COR-L47 (cell line): Measurements from ENCODE around the gene DDX31.
"Not testable (repeated sequence)": the region's sequence is repeated elsewhere in the genome, so short reads cannot be mapped to it uniquely, and the experiment has no call there.

Experiments
- DNase-seq: peaks from one replicate; lab custom pipeline; 2025; lab: John Stamatoyannopoulos, UW

Gene DDX31

DNA sequence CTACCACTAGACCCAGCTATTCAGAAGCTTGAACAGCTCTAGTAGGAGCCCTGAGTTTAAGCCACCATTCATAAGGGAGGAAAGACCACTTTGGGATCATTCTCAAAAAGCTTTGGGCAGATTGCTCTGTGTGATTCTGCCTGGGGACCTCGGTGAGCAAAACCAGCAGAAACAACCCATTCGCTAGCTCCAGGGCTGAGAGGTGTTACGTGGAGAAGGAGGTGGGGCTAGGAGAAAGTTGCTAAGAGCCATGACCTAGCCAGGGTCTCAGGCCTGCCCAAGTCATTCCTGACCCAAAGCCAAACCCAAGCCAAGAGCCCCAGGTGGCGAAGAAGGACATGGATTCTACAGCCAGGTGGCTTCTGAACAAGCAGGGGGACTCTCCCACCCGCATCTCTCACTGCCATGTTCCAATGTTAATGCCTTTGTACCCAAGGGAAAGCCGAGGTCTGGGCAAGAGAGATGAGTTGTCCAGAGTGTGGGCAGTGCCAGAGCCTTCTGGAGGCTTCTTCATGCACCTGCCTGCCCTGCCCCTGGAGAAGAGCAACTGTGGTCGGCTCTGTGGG, 91.3 kb downstream of the DDX31 start:
- no peak for DNase-seq

- DNase-seq = no peak
Measured at GRCh38 chr9:132577119-132577518, 92.7 kb downstream of the DDX31 start.

GRCh38 chr9:132575811-132576210, 94.0 kb downstream of the DDX31 start:
- no peak for DNase-seq

GRCh38 chr9:132575005-132575609, 94.7 kb downstream of the DDX31 start:
- DNase-seq = peak; percentile 77

DNA sequence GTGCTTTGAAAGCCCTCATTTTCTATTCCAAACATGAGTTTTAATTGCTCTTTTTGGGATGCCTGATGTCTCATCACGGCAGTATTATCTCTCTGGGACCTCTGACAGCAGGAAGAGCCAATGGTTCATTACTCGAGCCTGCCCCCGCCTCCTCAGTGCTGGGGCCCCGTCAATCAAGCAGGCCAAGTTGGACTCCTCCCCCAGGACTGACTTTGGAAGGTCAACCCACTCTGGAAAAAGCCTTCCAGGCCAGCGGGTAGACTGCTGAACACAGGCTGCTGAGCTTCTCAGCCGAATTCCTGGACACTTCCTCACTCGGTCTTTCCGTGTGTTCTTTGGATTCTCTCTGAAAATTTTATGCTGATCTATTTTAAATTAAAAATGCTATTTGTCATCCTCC, 96.9 kb downstream of the DDX31 start:
- no peak for DNase-seq

GRCh38 chr9:132571806-132572600, 97.8 kb downstream of the DDX31 start:
- no peak for DNase-seq

DNA sequence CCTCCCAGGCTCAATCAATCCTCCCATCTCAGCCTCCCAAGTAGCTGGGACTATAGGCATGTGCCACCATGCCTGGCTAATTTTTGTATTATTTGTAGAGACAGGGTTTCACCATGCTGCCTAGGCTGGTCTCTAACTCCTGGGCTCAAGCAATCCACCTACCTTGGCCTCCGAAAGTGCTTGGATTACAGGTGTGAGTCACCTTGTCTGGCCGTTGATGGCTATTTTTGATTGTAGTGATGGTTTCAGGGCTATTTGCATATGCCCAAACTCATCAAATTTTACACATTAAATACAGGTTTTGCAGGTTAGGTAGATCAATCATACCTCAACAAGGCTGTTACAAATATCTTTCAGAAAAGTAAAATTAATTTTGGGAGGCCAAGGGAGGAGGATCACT, 101.0 kb downstream of the DDX31 start:
- DNase-seq = not testable (repeated sequence)

DNA sequence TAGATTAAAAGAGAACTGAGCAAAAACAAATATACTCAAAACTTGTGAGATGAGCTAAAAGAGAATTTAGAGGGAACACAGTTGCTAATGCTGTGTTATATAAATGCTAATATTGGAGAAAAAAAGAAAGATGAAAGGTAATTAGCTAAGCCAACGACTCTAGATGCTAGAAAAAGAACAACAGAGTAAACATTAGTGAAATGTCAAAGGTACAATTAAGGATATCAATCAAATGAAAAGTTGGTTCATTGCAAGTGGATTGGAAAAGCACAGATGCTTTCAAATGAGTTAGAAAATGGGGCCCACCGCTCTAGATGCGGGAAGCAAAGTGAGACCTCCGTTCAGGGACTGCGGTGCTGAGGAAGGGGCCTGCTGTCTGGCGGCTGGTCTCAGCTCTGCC, 105.3 kb downstream of the DDX31 start:
- no peak for DNase-seq

- no peak for DNase-seq
Measured at GRCh38 chr9:132562306-132562573, 107.5 kb downstream of the DDX31 start.

GRCh38 chr9:132560616-132561202, 109.1 kb downstream of the DDX31 start:
- no peak for DNase-seq

DNA sequence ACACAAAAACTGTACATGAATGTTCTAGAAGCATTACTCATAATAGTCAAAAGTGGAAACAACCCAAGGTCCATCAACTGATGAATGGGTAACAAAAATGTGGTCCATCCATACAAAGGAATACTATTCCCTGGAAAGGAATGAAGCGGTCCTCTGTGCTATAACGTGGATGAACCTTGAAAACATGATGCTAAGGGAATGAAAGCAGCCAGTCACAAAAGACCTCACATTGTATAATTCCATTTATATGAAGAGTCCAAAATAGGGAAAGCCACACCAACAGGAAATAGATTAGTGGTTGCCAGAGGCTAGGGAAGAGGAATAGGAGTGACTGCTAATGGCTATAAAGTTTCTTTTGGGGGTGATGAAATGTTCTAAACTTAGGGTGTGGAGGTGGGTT, 110.1 kb downstream of the DDX31 start:
- no peak for DNase-seq

- DNase-seq = no peak
Measured at GRCh38 chr9:132557159-132557558, 112.6 kb downstream of the DDX31 start.

DNA sequence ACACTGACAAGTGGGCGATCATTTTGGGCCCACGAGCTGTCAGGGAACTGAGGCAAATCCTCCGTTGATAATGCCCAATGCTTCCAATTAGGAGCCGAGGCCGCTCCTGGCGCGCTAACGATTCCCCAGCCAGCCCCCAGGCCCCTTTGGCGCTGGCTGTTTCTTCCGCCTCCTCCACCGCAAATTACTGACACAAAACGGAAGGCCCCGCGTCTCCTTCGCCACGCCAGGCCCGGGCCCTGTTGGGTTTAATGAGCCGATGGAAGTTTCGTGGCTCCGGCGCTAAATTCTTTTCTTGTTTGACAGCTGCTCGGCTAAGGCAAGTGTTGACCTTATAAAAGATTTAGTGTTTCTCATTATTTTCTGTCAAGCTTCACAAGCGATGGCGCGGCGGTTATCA, 113.1 kb downstream of the DDX31 start:
- DNase-seq = no peak

DNA sequence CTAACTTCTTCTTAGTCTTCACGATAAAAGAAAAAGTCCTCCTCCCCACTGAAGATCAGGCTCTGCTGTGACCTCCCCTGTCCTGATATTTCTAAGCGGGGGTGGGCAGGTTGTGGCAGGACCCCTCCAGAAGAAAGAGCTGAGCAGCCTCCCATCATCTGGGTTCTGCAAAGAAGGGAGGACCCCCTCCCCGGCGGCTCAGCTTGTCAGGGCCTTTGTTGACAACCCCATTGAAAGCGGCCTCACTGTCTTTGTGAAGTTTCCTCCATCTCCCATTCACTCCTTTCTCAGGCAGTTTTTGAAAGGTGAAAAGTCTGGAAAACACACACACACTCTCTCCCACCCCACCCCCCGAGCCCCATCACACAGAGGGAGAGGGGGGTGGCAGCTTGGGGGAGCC, 113.5 kb downstream of the DDX31 start:
- DNase-seq = no peak

DNA sequence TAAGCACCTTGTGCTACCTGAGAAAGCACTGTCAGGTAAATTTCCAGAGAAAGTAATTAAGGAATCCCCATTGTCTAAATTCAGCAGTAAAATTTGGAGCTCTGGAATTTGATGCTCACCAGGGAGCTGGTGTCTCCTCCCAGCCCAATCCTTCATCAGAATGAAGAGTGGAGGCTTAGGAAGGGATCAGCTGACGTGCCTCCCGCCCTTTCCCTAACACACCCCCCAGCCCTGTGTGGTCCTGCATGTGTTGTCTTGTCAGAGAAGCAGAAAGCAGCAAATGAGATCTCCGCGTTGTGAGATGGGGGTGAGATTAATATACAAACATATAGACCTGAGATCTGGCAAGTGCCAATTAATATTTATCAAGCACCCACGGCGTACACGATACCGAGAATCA, 114.3 kb downstream of the DDX31 start:
- no peak for DNase-seq

DNA sequence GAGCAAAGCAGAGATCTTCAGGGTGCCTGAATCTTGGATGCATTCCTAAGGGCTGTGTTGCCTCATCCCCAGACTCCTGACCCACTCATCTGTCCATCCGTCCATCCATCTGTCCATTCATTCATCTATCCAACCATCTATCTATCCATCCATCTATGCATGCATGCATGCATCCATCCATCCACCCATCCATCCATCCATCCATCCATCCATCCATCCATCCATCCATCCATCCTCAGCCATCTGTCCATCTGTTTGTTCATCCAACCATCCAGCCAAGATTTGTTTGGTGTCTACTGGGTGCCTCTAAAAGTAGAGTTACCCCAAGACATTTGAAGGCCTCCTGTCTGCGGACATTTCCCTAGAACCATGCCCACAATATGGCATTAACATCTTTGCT, 115.0 kb downstream of the DDX31 start:
- DNase-seq = no peak

- DNase-seq = no peak
Measured at GRCh38 chr9:132552041-132552440, 117.7 kb downstream of the DDX31 start.

DNA sequence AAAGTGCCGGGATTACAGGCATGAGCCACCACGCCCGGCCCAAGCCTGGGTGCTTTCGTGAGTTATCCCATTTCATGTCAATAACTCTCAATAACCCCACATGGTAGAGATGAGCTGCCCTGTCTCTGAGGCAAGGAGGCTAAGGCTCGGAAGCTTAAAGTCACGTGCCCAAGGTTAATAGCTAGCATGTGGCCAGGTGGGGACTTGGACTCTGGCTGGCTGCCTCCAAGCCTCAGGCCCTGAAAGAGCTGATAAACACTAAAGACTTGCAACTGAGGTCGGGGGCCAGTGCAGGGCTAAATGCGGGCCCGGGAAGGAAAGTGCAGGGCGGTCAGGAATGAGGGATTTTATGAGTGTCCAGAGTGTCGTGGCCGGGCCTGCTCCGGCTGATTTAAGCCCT, 118.2 kb downstream of the DDX31 start:
- DNase-seq = no peak

GRCh38 chr9:132548751-132549640, 120.8 kb downstream of the DDX31 start:
- no peak for DNase-seq

DNA sequence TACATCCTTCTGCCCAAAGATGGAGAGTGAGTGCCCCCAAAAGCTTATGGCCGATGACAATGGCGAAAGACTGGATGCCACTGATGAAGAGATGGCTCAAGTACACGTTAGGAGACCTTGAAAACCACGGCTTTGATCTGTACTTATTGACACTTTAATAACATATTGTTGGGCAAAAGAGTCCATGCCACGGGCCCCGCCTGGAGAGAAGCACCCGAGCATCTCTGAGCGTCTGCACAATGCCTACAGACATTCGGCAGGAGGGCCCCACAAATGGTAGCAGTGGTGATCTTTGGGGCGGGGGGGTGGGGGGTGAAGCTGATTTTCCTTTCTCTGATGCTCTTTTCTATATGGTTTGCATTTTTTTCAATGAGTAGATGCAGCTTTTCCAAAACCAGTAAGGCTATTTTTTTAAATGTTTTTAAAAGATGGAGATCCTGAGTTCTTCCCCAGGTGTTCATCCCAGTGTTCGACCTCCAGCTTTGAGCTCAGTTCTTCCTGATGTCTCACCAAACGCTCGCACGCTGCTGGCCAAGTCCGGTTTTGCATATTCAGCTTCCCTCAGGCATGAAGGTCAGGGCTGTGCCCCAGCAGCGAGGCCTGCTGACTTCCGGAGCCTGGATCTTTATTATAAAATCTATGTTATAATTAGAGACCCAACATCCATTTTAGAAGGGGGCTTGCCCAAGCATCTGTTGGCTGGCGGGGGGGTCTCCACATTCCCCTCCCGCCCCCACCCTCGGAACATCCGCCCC, 121.6 kb downstream of the DDX31 start:
- DNase-seq = no peak

DNA sequence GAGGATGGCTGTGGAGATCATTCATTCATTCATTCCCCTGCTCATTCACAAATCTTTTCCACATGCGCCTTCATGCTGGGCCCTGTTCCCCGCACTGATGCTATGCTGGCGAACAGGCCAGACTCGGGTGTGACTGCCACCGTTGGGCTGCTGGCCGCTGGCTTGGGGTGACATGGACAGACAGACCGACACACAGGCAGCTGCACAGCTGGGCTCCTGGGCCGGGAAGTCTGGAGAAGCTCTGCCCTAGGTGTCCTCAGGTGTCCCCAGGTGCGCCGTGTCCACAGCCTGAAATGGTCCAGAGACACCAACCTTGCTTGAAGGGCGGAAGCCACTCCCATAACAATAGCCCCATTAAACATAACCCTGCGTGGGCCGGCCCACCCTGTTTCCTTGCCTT, 122.3 kb downstream of the DDX31 start:
- no peak for DNase-seq

GRCh38 chr9:132547052-132547431, 122.7 kb downstream of the DDX31 start:
- no peak for DNase-seq
